ENCODE results near the gene TMEM109. TPM values are rescaled to one million over a fixed set of nuclear protein-coding genes. Genes with fewer than 3 reads are reported as not detected.

The TMEM109 gene
- total and polyA plus RNA-seq, 2 of the 8 experiments (the other 6 are each of a cell fraction or from before 2014, with no cell fraction given), result 27.3 to 30.3 TPM

GRCh38 chr11:60889869-60890311 lies 24.1 kb upstream of the TMEM109 start (continued):
- no peak for TF ChIP-seq SIX5 (IDR thresholded peaks at IDR 0.05; ENCODE audit: low read depth, low read length)
